K562 (cell line): Measurements from ENCODE around the gene LAMA3. TPM values are rescaled to one million over a fixed set of nuclear protein-coding genes. Genes with fewer than 3 reads are reported as not detected.

Experiments
- ATAC-seq: fragments of 200-7000 bp; cut with Tn5 transposase; 3 replicates; pipeline ENCODE4 v1.9.1; 2020; ENCODE audit warnings: moderate library complexity
- BruUV-seq: library from RNA; stranded (reverse); fragments of 400-500 nt; replicated peaks from 2 replicates; lab custom pipeline; 2021; lab: Mats Ljungman, UMichigan
- CTCF ChIA-PET: fragments of 300-600 bp; formaldehyde crosslinking; extraction: SDS; loops from one replicate; lab custom pipeline; 2021; ENCODE audit warnings: low intra/inter-chr PET ratio; lab: Yijun Ruan, JAX
- POLR2A ChIA-PET: fragments of 300-600, 350-650 bp; sonication (Branson Sonifier 250); formaldehyde crosslinking; extraction: SDS; loops from one replicate; lab custom pipeline; 2021; ENCODE audit warnings: antibody characterized with exemption, inconsistent platforms; lab: Yijun Ruan, JAX
- DNase-seq, 4 experiments: peaks; one replicate each; pipeline versions ENCODE4 v3.0.0 to v3.0.0-alpha.2; 2011 to 2018; ENCODE audit warnings: low spot score in 3 of 4, mixed read lengths in 3 of 4; ENCODE audit errors: extremely low read depth in 1 of 4
- FAIRE-seq: peaks from 2 replicates; lab custom pipeline; 2011; peaks lifted over from hg19 to GRCh38; lab: Jason Lieb, UNC
- H2AFZ ChIP-seq: 2 replicates; pipeline ENCODE4 v1.6.0; 2011; ENCODE audit warnings: low read depth, low read length, control low read depth, inconsistent platforms
- H3K27ac ChIP-seq: fragments of 200-600 bp; 3 replicates; pipeline ENCODE4 v1.8.0; 2011; ENCODE audit warnings: low read depth, mild to moderate bottlenecking, control low read depth, inconsistent platforms, low read length, moderate library complexity, mixed read lengths; ENCODE audit errors: extremely low read depth
- H3K27me3 ChIP-seq, 2 experiments: fragments of 300-600 bp in 1 of 2; 2 replicates in 1 of 2; 3 replicates in 1 of 2; pipeline versions ENCODE4 v1.6.0 to v1.8.0; 2011; ENCODE audit warnings: inconsistent platforms in 2 of 2, low read length in 2 of 2, mild to moderate bottlenecking in 1 of 2, mixed read lengths in 1 of 2, moderate library complexity in 1 of 2; ENCODE audit not compliant: control insufficient read depth in 2 of 2, insufficient read depth in 2 of 2
- H3K36me3 ChIP-seq: fragments of 300-600 bp; 3 replicates; pipeline ENCODE4 v1.8.0; 2011; ENCODE audit warnings: mild to moderate bottlenecking, low read length, inconsistent platforms; ENCODE audit not compliant: control insufficient read depth, insufficient read depth
- H3K4me1 ChIP-seq, 2 experiments: fragments of 200-600 bp in 1 of 2; replicated peaks in 1 of 2; 2 replicates in 1 of 2; 3 replicates in 1 of 2; pipeline versions ENCODE4 v1.5.1 to v1.8.0; 2011; ENCODE audit warnings: inconsistent platforms in 2 of 2, low read length in 2 of 2, mild to moderate bottlenecking in 1 of 2, mixed read lengths in 1 of 2, moderate library complexity in 1 of 2; ENCODE audit not compliant: control insufficient read depth in 2 of 2, insufficient read depth in 2 of 2
- H3K4me2 ChIP-seq: 2 replicates; pipeline ENCODE4 v1.6.1; 2011; ENCODE audit warnings: low read length, control low read depth, inconsistent platforms, mixed read lengths; ENCODE audit not compliant: insufficient read depth
- H3K4me3 ChIP-seq: fragments of 200-600 bp; sonication (generic), shearing (Covaris generic); 2 replicates; pipeline ENCODE4 v1.5.1; 2016; ENCODE audit warnings: control low read depth, inconsistent platforms
- H3K79me2 ChIP-seq: fragments of 200-600 bp; 3 replicates; pipeline ENCODE4 v1.8.0; 2011; ENCODE audit warnings: low read length, inconsistent platforms; ENCODE audit not compliant: control insufficient read depth, insufficient read depth
- H3K9ac ChIP-seq, 2 experiments: 2 replicates each; pipeline versions ENCODE4 v1.6.0 to v1.6.1; 2011; ENCODE audit warnings: low read depth in 2 of 2, low read length in 2 of 2, control low read depth in 1 of 2, inconsistent platforms in 1 of 2, mild to moderate bottlenecking in 1 of 2, mixed read lengths in 1 of 2; ENCODE audit not compliant: insufficient read depth in 1 of 2
- H3K9me1 ChIP-seq: one replicate; pipeline ENCODE4 v1.6.0; 2011; ENCODE audit warnings: inconsistent platforms, mild to moderate bottlenecking, low read length, moderate library complexity; ENCODE audit not compliant: control insufficient read depth, insufficient read depth
- H3K9me3 ChIP-seq: replicated peaks from 2 replicates; pipeline ENCODE4 v1.5.1; 2011; ENCODE audit warnings: low read depth, low read length, inconsistent platforms; ENCODE audit not compliant: control insufficient read depth, insufficient read depth
- H4K20me1 ChIP-seq: replicated peaks from 2 replicates; pipeline ENCODE4 v1.6.1; 2011; ENCODE audit warnings: low read length, inconsistent platforms, mixed read lengths; ENCODE audit not compliant: control insufficient read depth, insufficient read depth
- ARID3B ChIP-seq: fragments of 250-450 bp; sonication (Bioruptor Pico); IDR thresholded peaks from 2 replicates; pipeline ENCODE4 v1.4.0; 2020; ENCODE audit warnings: borderline replicate concordance
- CHD4 ChIP-seq: fragments of 200-600 bp; sonication (generic); IDR thresholded peaks from 3 replicates; pipeline ENCODE4 v1.6.1; 2012; ENCODE audit warnings: low read depth, mild to moderate bottlenecking, mixed read lengths, low read length, inconsistent platforms; ENCODE audit not compliant: insufficient read depth, insufficient replicate concordance, poor library complexity, severe bottlenecking
- HDGF ChIP-seq: fragments of 450-650 bp; IDR thresholded peaks from 2 replicates; pipeline ENCODE4 v1.6.1; 2016
- KLF10 ChIP-seq: fragments of 250-450 bp; sonication (Bioruptor Pico); IDR thresholded peaks from 2 replicates; pipeline ENCODE4 v1.6.1; 2021; ENCODE audit warnings: matching md5 sums
- KLF6 ChIP-seq: fragments of 250-450 bp; sonication (Bioruptor Pico); IDR thresholded peaks from 2 replicates; pipeline ENCODE4 v1.4.0; 2020; ENCODE audit warnings: mild to moderate bottlenecking, moderate library complexity, borderline replicate concordance
- MEIS2 ChIP-seq: fragments of 450-650 bp; IDR thresholded peaks from 2 replicates; pipeline ENCODE4 v1.6.1; 2014; ENCODE audit warnings: mild to moderate bottlenecking; ENCODE audit not compliant: partially characterized antibody
- NFATC3 ChIP-seq: fragments of 450-650 bp; IDR thresholded peaks from 2 replicates; pipeline ENCODE4 v1.6.1; 2017; ENCODE audit warnings: mild to moderate bottlenecking
- POLR2A ChIP-seq: fragments of 450-650 bp; conservative IDR thresholded peaks from 2 replicates; pipeline ENCODE4 v1.6.1; 2016
- SNIP1 ChIP-seq: fragments of 450-650 bp; IDR thresholded peaks from 2 replicates; pipeline ENCODE4 v1.7.1; 2017; ENCODE audit warnings: low read depth, mild to moderate bottlenecking
- STAG1 ChIP-seq: sonication (generic); formaldehyde crosslinking; IDR thresholded peaks from 2 replicates; pipeline ENCODE4 v1.5.0; 2020; ENCODE audit warnings: missing genetic modification reagents, borderline replicate concordance
- TBP ChIP-seq: optimal IDR thresholded peaks from 2 replicates; pipeline ENCODE3; 2011; ENCODE audit warnings: low read depth, low read length, improper control_type of control experiment
- ZNF445 ChIP-seq: fragments of 250-450 bp; sonication (Bioruptor Pico); IDR thresholded peaks from 2 replicates; pipeline ENCODE4 v1.4.0; 2020; ENCODE audit warnings: low read depth, mild to moderate bottlenecking, moderate library complexity
- ZNF764 ChIP-seq: fragments of 250-450 bp; sonication (Bioruptor Pico); IDR thresholded peaks from 2 replicates; pipeline ENCODE4 v1.4.0; 2020; ENCODE audit warnings: low read depth, mild to moderate bottlenecking, moderate library complexity
- WGBS: fragments of 100-300 bp; shearing (Covaris generic); methylation state at CpG from one replicate; pipeline ENCODE4 v1.1.6; 2016; ENCODE audit warnings: low coverage, mixed read lengths; ENCODE audit not compliant: insufficient coverage; ENCODE audit errors: missing lambda C conversion rate; 5-methylcytosine and 5-hydroxymethylcytosine counted together
- in situ Hi-C: fragments of 300-500 bp; cut with MboI; formaldehyde crosslinking; loops from 4 replicates; pipeline ENCODE4 v1.15.0; 2018; ENCODE audit warnings: inconsistent platforms, mixed read lengths
- intact Hi-C: fragments of 100-400 bp; cut with micrococcal nuclease; formaldehyde crosslinking; loops from 2 replicates; pipeline ENCODE4 v1.14.2; 2022
- polyA plus RNA-seq, 8 experiments: library from polyadenylated mRNA; depleted of rRNA in 4 of 8; stranded (reverse) in 5 of 8; unstranded in 3 of 8; fragments of >200 nt; fragmentation: Nextera tagmentation in 2 of 8; fragmentation: Illumina TruSeq in 1 of 8; extraction: Ambion mirVana in 2 of 8; extraction: Trizol in 1 of 8; gene quantifications; 2 replicates each; pipeline versions ENCODE4 v1.2.1 to v1.2.3, GENCODE V29; 2011 to 2014; ENCODE audit warnings: inconsistent platforms in 1 of 8, missing spikeins in 1 of 8
- total RNA-seq, 7 experiments: library from RNA; depleted of rRNA in 6 of 7; stranded (reverse); fragments of >200 nt in 6 of 7; fragmentation: Illumina TruSeq in 2 of 7; extraction: Trizol in 2 of 7; gene quantifications; 2 replicates each; pipeline versions ENCODE4 v1.2.1 to v1.2.3, GENCODE V29; 2011 to 2021; ENCODE audit warnings: low replicate concordance in 1 of 7

Gene LAMA3
- total and polyA plus RNA-seq, 9 of the 15 experiments (the other 6 are each of a cell fraction or from before 2014, with no cell fraction given) = 0.07 TPM; not detected in 8

DNA sequence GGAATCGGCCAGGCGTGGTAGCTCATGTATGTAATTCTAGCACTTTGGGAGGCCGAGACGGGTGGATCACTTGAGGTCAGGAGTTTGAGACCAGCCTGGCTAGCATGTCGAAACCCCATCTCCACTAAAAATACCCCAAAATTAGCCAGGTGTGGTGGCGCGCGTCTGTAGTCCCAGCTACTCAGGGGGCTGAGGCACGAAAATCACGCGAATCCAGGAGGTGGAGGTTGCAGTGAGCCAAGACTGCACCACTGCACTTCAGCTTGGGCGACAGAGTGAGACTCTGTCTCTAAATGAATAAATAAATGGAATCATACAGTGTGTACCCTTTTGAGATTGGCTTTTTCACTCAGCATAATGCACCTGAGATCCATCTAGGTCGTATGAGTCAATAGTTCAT lies 305.9 kb downstream of the LAMA3 start:
- FAIRE-seq (no peak), ATAC-seq (no peak), DNase-seq (no peak)
- no peaks in the 10 kb centered on the region for H3K79me2 ChIP-seq
- H3K4me1 ChIP-seq = no peaks in the 10 kb centered on the region
- WGBS = 2% methylated on average over 13 of the region's 13 CpGs
- intact Hi-C loops = no loop called here
- CTCF ChIA-PET = no interaction called here
- H3K27me3 ChIP-seq = no peaks in the 10 kb centered on the region
- H4K20me1 ChIP-seq = no peaks in the 10 kb centered on the region
- no peak overlapping the region for H3K27ac ChIP-seq
- H3K9me1 ChIP-seq = no peaks in the 10 kb centered on the region
- BruUV-seq = no TSS peak
- no peak overlapping the region for H3K4me2 ChIP-seq
- no peaks in the 10 kb centered on the region for H3K9me3 ChIP-seq
- H2AFZ ChIP-seq = no peak overlapping the region
- TF ChIP-seq ZNF445 (no peak), SNIP1 (no peak), STAG1 (CRISPR knock-in tag) (no peak)
- no peak overlapping the region for H3K9ac ChIP-seq
- POLR2A ChIA-PET = interaction anchor here (0.6 kb wide), 1 partner anchor 110 kb away, joined by 3 read pairs; no protein-coding TSS in a partner anchor
- no peaks in the 10 kb centered on the region for H3K36me3 ChIP-seq
- H3K4me3 ChIP-seq = no peak overlapping the region
- in situ Hi-C loops = no loop called here

DNA sequence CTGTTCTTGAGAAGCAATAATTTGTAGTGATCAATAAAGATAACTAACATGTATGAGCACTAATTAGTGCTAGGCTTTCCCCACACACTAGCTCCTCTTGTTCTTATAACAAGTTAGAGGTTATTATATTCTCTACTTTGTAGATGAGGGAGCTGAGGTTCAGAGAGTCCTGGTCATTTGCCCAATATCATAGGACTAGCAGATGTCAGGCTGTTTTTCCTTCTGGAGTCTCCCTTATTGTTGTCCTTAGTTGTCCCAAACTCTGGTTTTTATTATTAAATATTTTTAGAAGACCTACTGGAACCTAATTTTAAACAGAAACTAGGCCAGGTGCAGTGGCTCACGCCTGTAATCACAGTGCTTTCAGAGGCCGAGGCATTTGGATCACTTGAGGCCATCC lies 308.8 kb downstream of the LAMA3 start:
- ATAC-seq = no peak
- ChIA-PET CTCF (no interaction called here), POLR2A (interaction anchor here (0.6 to 0.7 kb wide), 2 partner anchors 219 to 412 kb away, joined by 3 read pairs; no protein-coding TSS in a partner anchor)
- Histone ChIP-seq H3K9me3 (no peaks in the 10 kb centered on the region), H3K4me3 (no peak overlapping the region), H3K4me1 (no peaks in the 10 kb centered on the region), H3K36me3 (no peaks in the 10 kb centered on the region), H3K9ac (no peak overlapping the region), H3K4me2 (no peak overlapping the region), H3K27me3 (no peaks in the 10 kb centered on the region), H3K9me1 (no peaks in the 10 kb centered on the region), H2AFZ (no peak overlapping the region), H3K27ac (no peak overlapping the region), H3K79me2 (no peaks in the 10 kb centered on the region), H4K20me1 (no peaks in the 10 kb centered on the region)
- no peak for FAIRE-seq
- intact Hi-C loops (no loop called here), in situ Hi-C loops (no loop called here)
- WGBS = 0% methylated on average over 2 of the region's 2 CpGs
- no peak for TF ChIP-seq CHD4
- no peak for TF ChIP-seq MEIS2
- TF ChIP-seq TBP = no peak
- no peak for TF ChIP-seq NFATC3
- TF ChIP-seq KLF10 (CRISPR knock-in tag) = no peak
- no peak for TF ChIP-seq ARID3B (CRISPR knock-in tag)
- TF ChIP-seq KLF6 (CRISPR knock-in tag) = no peak
- TF ChIP-seq POLR2A = no peak
- no peak for TF ChIP-seq HDGF
- no peak for TF ChIP-seq ZNF764
- DNase-seq = no peak
- BruUV-seq = no TSS peak
